Adipocyte (in vitro differentiated cells): ENCODE measurements around the gene STON2.
A peak's percentile ranks its signal among the peaks of the same experiment; 100 is the strongest.
"Not testable (repeated sequence)": the region's sequence is repeated elsewhere in the genome, so short reads cannot be mapped to it uniquely, and the experiment has no call there.

Experiments used
- DNase-seq: peaks from one replicate; pipeline ENCODE4 v3.0.0-alpha.2; 2015; ENCODE audit warnings: low read depth
- H3K27me3 ChIP-seq: replicated peaks from 2 replicates; pipeline ENCODE4 v1.7.0; 2013; ENCODE audit warnings: mild to moderate bottlenecking, low read length, moderate library complexity; ENCODE audit not compliant: control insufficient read depth, insufficient read depth
- H3K36me3 ChIP-seq: 2 replicates; pipeline ENCODE4 v1.7.0; 2013; ENCODE audit warnings: low read length, mild to moderate bottlenecking, moderate library complexity; ENCODE audit not compliant: control insufficient read depth, insufficient read depth, severe bottlenecking
- H3K4me1 ChIP-seq: 2 replicates; pipeline ENCODE4 v1.7.0; 2013; ENCODE audit warnings: mild to moderate bottlenecking, low read length, moderate library complexity; ENCODE audit not compliant: control insufficient read depth, insufficient read depth
- H3K4me3 ChIP-seq: 2 replicates; pipeline ENCODE4 v1.7.0; 2013; ENCODE audit warnings: mild to moderate bottlenecking, low read length, moderate library complexity
- H3K9ac ChIP-seq: 2 replicates; pipeline ENCODE4 v1.7.0; 2013; ENCODE audit warnings: mild to moderate bottlenecking, low read length, moderate library complexity
- H3K9me3 ChIP-seq: 2 replicates; pipeline ENCODE4 v1.7.0; 2013; ENCODE audit warnings: mild to moderate bottlenecking, low read length, moderate library complexity; ENCODE audit not compliant: control insufficient read depth

STON2 gene

GRCh38 chr14:81435048-81435390, 34.9 kb upstream of the STON2 start:
- Histone ChIP-seq H3K9me3 (no peaks in the 10 kb centered on the region), H3K4me3 (peak overlapping the region; percentile 78), H3K9ac (no peak overlapping the region), H3K4me1 (peaks cover 12% of the 10 kb centered on the region), H3K27me3 (peaks cover 34% of the 10 kb centered on the region), H3K36me3 (no peaks in the 10 kb centered on the region)
- no peak for DNase-seq

- H3K9ac ChIP-seq = no peak overlapping the region
- no peak overlapping the region for H3K4me3 ChIP-seq
- H3K4me1 ChIP-seq = peaks cover 13% of the 10 kb centered on the region
- H3K9me3 ChIP-seq = no peaks in the 10 kb centered on the region
- H3K36me3 ChIP-seq = no peaks in the 10 kb centered on the region
- peaks cover 28% of the 10 kb centered on the region for H3K27me3 ChIP-seq
- no peak for DNase-seq
These were observed 34.1 kb upstream of the STON2 start for GRCh38 chr14:81434230-81434629.

GRCh38 chr14:81433378-81433777, 33.3 kb upstream of the STON2 start:
- Histone ChIP-seq H3K4me3 (no peak overlapping the region), H3K4me1 (peaks cover 13% of the 10 kb centered on the region), H3K27me3 (peaks cover 20% of the 10 kb centered on the region), H3K9ac (no peak overlapping the region), H3K9me3 (no peaks in the 10 kb centered on the region), H3K36me3 (no peaks in the 10 kb centered on the region)
- no peak for DNase-seq

- Histone ChIP-seq H3K36me3 (no peaks in the 10 kb centered on the region), H3K4me3 (no peak overlapping the region), H3K9me3 (no peaks in the 10 kb centered on the region), H3K27me3 (peaks cover 12% of the 10 kb centered on the region), H3K4me1 (peaks cover 15% of the 10 kb centered on the region), H3K9ac (no peak overlapping the region)
- DNase-seq = no peak
These were observed 32.1 kb upstream of the STON2 start for GRCh38 chr14:81432219-81432661.

GRCh38 chr14:81430235-81430634, 30.1 kb upstream of the STON2 start:
- Histone ChIP-seq H3K4me3 (no peak overlapping the region), H3K27me3 (peaks cover 3% of the 10 kb centered on the region), H3K36me3 (no peaks in the 10 kb centered on the region), H3K9ac (no peak overlapping the region), H3K9me3 (no peaks in the 10 kb centered on the region), H3K4me1 (peaks cover 16% of the 10 kb centered on the region)
- DNase-seq = no peak

- DNase-seq, H3K9ac ChIP-seq, H3K27me3 ChIP-seq, H3K36me3 ChIP-seq, H3K4me3 ChIP-seq, H3K9me3 ChIP-seq: not testable (repeated sequence)
- peaks cover 16% of the 10 kb centered on the region for H3K4me1 ChIP-seq
These were observed 29.6 kb upstream of the STON2 start for GRCh38 chr14:81429749-81430148.

- no peaks in the 10 kb centered on the region for H3K27me3 ChIP-seq
- H3K36me3 ChIP-seq = no peaks in the 10 kb centered on the region
- DNase-seq = no peak
- no peak overlapping the region for H3K9ac ChIP-seq
- H3K4me3 ChIP-seq = no peak overlapping the region
- peaks cover 16% of the 10 kb centered on the region for H3K4me1 ChIP-seq
- H3K9me3 ChIP-seq = no peaks in the 10 kb centered on the region
These were observed 28.9 kb upstream of the STON2 start for GRCh38 chr14:81429028-81429427.

- peaks cover 26% of the 10 kb centered on the region for H3K4me1 ChIP-seq
- H3K9me3 ChIP-seq = no peaks in the 10 kb centered on the region
- H3K27me3 ChIP-seq = no peaks in the 10 kb centered on the region
- H3K9ac ChIP-seq = no peak overlapping the region
- H3K36me3 ChIP-seq = no peaks in the 10 kb centered on the region
- H3K4me3 ChIP-seq = no peak overlapping the region
- DNase-seq = no peak
These were observed 27.4 kb upstream of the STON2 start for GRCh38 chr14:81427348-81428058.

- H3K36me3 ChIP-seq = no peaks in the 10 kb centered on the region
- no peaks in the 10 kb centered on the region for H3K9me3 ChIP-seq
- no peak for DNase-seq
- no peak overlapping the region for H3K4me3 ChIP-seq
- H3K4me1 ChIP-seq = peaks cover 16% of the 10 kb centered on the region
- H3K27me3 ChIP-seq = no peaks in the 10 kb centered on the region
- peak overlapping the region; percentile 32 for H3K9ac ChIP-seq
These were observed 23.4 kb upstream of the STON2 start for GRCh38 chr14:81423504-81423903.

GRCh38 chr14:81418057-81418790, 18.1 kb upstream of the STON2 start:
- Histone ChIP-seq H3K4me1 (peaks cover 6% of the 10 kb centered on the region), H3K9me3 (peaks cover 3% of the 10 kb centered on the region), H3K9ac (no peak overlapping the region), H3K36me3 (no peaks in the 10 kb centered on the region), H3K27me3 (no peaks in the 10 kb centered on the region), H3K4me3 (no peak overlapping the region)
- DNase-seq = no peak

GRCh38 chr14:81416981-81417380, 16.9 kb upstream of the STON2 start:
- no peaks in the 10 kb centered on the region for H3K4me1 ChIP-seq
- H3K9ac ChIP-seq = no peak overlapping the region
- no peak overlapping the region for H3K4me3 ChIP-seq
- no peaks in the 10 kb centered on the region for H3K36me3 ChIP-seq
- peaks cover 3% of the 10 kb centered on the region for H3K9me3 ChIP-seq
- no peaks in the 10 kb centered on the region for H3K27me3 ChIP-seq
- DNase-seq = no peak
